ENCODE data around the gene NCOA6.

Gene NCOA6

DNA sequence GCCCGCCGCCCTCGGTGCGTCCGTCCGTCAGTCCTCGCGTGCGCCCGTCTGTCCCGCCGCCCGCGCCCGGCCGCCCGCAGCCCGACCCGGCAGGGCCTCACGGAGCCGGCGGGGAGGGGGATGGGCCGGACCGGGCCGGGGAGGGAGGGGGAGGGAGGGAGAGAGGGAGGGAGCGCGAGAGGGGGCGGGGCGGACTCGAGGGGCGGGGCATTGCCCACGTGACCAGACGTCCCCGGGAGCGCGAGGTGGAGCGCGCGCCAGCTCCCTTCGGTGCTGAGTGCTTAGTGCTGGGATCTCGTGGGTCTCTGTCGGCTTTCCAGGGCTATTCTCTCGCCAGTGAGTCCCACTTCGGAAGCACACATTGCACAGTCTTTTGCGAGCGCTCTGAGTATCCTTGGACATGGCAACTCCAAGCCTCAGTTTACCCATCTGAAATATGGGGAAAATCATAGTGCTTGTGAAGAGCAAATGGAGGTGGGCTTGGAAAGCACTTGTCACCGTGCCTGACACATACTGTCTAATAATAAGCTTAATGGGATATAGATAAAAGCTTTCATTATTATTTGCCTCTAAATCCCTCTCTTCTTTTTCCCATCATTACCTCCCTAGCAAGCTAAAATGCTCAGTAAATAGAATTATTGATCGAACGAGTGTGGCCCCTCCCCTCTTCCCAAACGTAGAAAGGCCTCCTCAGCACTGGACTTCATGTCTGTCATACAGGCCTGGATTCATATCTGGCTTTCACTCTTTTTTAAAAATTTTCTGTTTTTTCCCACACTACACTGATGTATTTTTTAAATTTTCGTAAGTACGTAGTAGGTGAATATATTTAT, at the start of gene NCOA6:
NCOA6 (minus strand) TSS at position 122 of the 833 bp plus-strand sequence. CDS start 43,296 bp downstream, outside the sequence.
- DNase-seq: peak; percentile 46 to 61

DNA sequence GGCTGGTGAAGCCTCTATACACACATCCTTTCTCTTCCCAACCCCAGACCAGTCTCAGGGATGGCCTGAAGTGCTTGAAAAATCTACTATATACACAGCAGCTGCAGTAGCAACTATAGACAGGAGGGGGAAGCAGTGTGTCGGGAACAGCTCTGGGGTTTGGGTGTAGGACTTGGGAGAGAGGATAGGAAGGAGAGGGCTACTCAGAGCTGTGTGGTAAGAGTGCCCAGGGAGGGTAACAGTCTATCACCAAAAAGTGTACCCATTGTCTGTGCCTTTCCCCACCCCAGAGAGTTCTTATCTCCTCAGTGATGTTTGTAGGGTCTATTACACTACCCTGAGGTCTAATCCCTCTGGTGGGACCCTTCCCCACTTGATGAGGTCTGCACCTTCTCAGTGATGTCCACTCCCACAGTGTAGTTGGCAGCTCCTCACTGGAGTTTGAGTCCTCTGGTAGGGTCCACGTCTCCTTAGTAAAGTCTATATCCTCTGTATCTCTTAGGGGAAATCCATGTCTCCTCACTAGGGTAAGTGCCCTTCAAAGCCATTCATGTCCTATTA, 48.7 kb upstream of the NCOA6 start:
- peak in 1 of 2 experiments; percentile 39 for DNase-seq

DNA sequence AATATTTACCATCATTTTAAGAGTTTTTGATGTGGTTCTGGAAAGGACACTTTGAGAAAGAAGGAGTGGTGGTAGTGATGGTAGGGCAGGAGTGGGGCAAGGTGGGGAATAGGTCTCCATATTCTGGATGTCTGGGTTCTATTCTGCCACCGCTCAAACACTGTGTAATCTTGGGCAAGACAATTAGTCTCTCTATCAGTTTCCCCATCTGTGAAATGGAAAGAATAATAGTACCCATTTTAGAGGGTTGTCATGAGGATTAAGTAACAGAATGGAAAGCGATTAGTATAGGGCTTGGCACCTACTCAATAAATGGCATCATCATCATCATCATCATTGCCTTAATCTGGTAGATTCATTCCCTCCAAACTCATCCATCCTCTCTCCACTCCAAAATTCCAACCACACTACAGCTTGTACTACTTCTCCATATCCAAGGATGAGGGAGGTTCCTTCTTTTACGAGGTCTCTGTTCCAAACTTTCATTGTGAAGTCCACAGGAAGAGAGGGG, 48.2 kb upstream of the NCOA6 start:
- DNase-seq: no peak

DNA sequence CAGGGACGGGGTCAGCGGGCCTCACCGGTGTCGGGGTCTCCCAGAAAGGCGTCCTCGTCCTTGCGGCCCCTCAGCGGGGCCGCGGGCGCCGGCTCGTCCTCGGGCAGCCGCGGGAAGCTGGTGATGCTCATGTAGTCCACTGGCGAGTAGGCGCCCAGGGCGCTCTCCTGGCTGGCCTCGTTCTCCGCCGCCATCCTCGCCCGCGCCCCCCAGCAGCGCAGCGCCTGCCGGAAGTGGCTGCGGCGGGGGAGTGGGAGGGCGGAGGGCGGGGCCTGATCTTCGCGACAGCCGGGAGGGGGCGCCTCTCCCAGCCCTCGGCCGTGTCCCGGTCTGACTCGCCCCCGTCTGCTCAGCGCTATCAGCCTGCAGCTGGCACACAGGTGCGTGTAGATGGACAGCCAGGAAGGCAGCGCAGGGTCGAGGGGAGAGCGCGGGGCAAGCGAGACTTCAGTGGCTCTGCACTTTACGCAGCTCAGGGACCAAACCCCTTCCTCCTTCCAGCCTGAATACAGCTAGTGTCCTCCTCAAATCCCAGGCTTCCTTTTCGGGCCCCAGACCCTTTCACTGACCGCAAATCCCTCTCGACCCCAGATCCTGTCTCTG, 47.3 kb upstream of the NCOA6 start, which contains the start of gene GGT7:
GGT7 (minus strand) TSS at position 235 of the 603 bp plus-strand sequence; CDS start at position 194, 41 bp downstream.
- peak in 1 of 2 experiments; percentile 45 for DNase-seq

DNA sequence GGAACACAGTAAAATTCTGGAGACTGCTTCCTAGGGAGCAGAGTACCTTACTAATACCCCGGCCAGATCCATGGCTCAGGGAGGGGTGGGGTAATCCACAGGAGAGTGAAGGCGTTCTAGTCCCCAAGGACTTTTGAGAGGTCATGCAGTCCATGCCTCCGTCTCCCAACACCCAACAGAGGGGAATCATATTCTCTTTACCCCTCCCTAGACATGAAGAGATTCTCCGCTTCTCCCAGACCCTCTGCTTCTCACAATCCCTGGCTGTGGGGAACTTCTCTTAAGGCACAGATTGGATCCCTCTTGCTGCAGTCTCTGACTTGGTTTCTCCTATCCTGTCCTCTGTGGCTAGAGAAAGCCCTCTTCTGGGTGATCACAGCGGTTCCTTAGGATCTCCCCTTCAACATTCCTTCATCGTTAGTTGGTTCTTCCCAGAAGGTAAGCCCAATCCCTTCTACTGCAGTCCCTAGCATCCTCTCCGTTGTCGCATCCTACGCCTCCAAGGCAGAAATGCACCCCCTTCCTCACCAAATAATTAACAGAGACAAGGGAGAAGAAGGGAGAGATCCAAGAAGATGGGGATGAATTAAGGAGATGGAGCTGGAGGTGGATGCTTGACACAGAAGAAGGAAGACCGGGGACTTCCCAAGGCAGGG, 46.6 kb upstream of the NCOA6 start:
- DNase-seq: no peak

DNA sequence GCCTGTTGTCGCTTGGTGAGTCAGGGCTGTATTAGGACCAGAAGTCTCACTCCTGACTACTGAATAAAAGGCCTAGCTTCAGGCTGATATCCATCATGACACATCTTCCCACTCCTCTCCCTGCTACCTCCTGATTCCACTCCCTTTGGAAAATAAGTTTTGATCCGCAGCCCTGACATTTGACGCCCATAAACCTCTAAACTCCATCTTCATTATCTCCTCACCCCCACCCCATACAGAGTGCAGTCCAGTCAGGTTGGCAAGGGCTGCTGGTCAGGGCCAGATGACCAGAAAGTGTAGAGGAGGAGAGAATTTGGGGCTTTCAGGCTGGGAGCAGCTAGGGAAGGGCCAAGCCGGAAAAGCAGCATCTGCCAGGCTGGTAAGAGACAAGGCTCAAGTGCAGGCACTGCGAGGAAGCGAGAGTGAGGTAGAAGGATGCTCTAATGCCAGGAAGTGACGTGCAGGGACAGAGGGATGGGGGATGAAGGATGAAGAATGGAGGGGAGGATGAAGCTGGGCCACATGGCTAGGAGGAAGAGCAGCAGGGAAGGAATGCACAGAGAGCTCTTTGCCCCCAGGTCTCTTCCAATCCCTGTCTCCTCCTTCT, 46.0 kb upstream of the NCOA6 start:
- peak in 1 of 2 experiments; percentile 33 for DNase-seq

DNA sequence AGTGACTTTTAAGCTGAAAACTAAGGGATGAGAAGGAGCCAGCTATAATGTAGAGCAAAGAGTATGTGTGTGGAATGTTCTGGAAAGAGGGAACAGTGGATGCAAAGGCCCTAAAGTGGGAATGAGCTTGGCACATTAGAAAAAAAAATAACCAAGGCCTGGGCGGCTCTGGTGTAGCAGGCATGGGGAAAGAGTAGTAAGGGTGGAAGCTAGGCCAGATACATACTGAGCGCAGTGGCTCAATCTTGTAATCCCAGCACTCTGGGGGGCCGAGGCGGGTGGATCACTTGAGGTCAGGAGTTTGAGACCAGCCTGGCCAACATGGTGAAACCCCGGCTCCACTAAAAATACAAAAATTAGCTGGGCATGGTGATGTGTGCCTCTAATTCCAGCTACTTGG, 38.8 kb upstream of the NCOA6 start:
- DNase-seq: no peak

DNA sequence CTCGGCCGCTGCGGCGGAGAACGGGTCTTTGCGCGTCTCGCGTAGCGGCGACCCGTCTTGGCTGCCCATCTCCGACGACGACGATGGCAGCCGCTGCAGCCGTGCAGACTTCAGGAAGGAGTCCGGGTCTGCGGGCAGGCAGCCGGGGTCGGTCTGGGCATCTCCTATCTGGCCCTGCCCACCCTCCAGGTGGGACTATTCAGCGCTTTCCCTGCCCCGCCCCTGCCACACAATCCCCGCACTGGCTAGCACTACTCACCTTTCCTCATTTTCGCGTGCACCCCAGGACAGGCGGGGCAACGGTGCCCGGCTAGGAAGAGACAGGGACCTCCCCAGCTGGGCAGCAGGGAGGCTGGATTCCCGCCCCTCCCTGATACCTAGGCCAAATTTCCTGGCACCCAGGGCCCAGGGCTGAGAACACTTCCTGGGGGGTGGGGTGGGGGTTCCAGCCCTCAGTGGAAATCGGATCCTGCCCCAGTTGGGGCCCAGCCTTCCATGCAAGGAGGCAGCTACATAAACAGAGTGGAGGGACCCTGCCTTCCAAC, 38.0 kb upstream of the NCOA6 start:
- no peak for DNase-seq

DNA sequence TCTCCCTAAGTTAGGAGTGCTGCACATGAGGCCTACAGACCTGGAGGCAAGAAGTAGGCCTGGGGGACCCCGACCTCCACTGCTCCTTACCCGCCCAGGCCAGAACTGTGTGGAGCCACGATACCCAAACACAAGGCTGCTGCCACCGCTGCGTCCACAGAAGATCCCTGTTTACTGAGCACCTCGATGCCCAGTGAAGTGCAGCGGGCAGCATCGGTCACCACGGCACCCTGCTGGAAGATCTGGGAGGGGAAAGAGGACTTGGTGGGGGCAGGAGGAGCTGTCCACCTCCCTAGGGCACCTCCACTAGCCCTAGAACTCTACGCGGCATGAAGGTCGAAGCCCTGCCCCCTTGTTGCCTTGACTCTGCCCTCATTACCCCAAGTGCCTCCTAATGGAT, 37.3 kb upstream of the NCOA6 start:
- DNase-seq: no peak

DNA sequence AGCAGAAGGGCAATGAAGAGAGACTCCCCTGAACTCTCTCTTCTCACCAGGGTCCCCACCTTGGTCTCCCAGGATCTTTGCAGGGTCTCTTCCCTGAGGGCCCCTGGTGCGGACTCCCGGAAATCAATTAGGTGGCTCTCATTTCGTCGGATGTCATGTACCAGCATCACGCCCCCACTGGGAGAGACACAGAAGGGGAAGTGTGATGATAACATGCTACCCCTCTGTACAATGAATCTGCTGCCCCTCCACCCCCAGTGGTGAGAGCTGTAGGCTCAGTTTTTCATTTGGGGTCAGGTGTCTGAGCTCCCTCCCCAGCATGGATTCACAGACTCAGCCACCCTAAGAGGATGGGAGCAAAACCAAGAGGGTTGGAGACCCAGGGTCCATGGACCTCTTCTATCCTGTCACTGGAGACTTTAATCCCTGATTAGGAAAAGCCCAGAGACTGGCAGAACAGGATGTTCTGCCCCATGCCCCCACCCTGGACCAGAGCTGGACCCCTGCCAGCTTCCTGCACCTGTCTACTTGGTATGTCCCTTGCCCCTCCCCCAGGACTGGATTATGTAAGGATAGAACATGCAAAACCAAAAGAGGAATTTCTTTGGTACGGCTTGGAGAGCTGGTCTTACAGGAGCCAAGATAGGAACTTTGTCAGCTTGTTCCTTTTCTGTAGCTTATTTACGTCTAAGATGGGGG, 36.1 kb upstream of the NCOA6 start:
- DNase-seq: peak in 1 of 2 experiments; percentile 33

DNA sequence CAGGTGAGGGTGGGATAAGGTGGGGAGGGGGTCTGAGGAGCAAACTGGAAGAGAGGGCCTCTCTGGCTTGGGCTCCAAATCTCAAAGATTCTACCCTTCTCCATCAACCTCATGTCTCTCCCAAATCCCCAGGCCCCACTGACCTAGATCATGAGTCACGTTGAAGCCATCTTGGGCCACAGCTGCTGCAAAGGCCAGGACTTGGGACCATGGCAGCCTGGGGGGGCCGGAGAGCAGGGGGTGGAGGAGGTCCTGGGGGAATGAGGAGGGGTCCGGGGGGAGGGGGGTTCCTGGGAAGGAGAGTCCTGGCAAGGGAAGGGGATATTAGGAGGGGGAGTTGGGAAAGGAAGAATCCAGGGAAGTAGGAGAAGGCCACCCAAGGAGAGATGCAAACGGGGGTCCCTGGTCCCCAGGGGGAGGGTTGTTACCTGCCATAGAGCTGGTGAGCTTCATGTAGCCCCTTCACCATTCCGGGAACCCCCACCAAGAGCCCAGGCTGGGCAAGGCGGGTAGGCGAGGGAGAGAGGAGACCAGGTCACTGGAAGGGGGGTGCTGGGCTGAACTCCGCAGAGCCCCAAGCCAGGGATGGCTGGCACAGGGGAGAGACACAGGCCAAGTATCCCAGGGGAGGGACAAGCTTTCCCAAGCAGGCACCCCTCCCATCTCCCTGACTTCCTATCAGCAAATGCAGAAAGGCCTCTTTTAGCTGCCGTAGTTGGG, 34.5 kb upstream of the NCOA6 start:
- no peak for DNase-seq

DNA sequence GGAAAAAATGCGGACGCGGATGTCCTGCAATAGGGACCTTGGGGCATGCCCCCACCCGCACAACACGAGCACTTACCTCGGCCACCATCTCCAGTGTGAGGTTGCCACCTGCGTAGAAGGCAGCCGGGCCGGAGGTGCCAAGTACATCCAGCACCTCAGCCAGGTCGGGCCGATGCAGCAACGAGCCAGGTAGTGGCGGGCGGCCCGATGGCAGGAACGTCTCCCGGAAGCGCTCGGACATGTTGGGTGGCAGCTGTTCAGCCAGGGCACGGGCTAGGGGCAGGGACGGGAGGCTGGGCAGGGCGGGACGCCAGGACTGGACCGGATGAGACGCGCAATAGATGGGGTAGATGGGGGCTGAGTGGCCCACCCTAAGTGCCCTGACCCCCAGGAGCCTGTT, 33.9 kb upstream of the NCOA6 start:
- DNase-seq: no peak

DNA sequence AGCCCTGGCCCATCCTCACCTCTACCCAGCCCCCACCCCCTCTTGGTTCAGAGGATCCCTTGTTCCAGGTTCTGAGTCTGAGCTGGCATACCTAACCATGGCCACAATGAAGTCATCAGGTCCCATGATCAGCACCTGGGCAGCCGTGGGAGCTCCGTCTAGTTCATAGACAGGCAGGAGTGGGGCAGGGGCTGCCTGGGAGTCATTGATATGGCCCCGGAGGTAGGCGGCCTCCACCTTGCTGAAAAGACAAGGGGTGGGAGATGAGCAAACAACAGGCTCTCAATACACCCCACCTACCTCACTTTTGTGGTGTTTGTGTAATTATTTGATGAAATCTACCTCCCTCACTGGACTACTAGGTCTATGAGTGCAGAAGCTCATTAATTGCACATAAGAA, 26.8 kb upstream of the NCOA6 start:
- no peak for DNase-seq

DNA sequence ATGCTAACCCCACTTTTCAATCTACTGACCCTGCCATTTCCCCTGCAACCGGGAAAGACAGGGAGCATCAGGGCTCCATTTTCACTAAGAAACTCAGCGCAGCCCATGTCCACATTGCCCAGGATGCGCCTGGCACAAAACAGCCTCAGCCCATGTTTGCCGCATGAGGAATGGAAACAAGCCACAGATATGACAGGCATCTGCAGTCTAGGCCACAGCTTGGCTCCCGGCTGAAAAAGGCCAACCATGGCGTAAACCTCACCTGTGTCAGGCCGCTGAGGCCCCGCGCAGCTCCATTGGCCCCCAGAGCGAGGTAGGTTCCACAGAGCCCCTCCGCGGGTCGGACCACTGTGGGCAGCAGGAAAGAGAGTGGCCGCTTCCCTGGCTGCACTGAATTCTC, 25.5 kb upstream of the NCOA6 start:
- no peak for DNase-seq

DNA sequence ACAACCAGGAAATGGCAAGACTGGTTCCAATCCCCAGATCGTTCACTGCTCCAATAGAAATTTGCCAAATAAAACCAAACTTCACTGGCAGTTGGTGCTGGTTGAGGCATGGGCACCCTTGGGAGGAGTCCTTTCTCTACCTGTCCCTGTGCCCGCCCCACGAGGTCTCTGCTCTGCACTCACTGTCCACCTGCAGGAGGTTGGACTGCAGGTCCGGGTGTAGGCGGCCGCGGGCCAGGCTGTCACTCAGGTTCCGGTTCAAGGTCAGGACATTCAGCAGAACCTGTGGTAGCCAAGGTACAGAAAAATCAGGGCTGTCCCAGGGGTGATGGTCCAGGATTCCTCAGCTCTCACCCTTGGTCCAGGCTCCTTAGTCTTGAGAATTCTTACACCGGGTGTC, 24.3 kb upstream of the NCOA6 start:
- DNase-seq: no peak

DNA sequence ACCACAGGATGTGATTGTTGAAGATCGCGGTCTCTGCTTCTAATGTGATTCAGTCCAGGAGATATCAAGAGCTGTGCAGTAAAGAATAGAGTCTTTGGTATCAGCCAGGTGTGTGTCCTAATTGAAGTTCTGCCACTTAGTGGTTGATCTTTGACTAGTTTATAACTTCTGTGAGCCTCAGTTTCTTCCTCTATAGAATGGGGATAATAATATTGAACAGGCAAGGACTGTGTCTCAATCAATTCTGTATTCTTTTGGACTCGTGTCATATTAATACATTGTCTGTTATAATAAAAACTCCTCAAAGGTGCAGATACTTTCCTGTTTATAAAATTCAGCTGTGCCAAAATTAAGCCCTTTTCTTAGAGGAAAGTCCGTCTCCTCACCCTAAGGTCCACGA, 23.1 kb upstream of the NCOA6 start:
- DNase-seq: no peak

DNA sequence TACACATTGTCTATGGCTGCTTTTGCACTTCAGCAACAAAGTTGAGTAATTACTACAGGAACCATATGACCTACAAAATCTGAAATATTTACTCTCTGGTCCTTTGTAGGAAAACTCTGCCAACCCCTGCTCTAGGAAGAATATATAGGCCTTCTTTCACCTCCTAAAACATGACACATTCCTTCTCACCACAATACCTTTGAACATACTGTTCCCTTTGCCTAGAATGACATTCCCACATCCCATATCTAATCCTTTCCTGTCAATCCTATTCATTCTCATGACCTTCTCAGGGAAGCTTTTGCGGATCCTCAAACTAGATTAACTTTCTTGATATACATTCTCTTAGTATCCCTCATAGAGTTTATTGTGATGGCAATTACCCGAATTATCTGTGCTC, 18.0 kb upstream of the NCOA6 start:
- DNase-seq: no peak

DNA sequence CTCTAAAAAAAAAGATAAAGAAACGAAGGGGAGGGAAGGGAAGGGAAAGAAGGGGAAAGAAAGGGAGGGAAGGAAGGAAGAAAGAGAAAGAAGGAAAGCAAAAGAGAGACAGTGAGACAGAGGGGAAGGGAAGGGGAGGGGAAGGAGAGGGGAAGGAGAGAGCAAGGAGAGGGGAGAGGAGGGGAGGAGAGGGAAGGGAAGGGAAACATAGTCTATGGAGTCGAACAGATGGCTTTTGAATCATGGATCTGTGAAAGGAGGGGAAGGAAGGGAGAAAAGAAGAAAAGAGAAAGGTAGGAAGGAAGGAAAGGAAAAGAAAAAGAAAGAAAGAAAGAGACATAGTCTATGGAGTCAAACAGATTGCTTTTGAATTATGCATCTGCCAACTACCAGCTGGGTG, 16.7 kb upstream of the NCOA6 start:
- DNase-seq: no peak

DNA sequence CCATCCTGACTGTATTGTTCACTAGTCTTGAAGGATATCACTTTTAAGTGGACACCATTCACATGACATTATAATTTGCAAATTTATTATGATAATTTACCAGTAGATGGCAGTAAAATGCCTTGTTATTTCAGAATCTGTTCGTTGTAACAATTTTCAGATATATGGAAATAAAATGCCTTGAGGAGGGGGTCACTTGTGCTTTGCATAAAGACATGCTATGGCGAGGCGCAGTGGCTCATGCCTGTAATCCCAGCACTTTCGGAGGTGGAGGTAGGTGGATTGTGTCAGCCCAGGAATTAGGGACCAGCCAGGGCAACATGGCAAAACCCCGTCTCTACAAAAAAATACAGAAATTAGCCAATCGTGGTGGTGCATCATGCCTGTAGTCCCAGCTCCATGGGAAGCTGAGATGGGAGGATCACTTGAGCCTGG, 9.0 kb upstream of the NCOA6 start:
- DNase-seq: peak in 1 of 2 experiments; percentile 5

DNA sequence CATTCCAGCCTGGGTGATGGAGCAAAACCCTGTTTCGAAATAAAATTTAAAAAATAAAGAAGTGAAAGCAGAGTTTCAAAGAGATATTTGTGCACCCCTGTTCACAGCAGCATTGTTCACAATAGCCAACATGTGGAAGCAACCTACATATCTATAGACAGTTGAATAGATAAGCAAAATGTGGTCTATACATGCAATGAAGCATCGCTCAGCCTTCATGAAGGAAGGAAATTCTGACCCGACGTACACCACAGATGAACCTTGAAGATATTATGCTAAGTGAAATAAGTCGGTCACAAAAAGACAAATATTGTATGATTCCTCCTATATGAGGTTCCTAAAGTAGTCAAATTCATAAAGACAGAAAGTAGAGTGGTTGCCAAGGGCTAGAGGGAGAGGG, 6.5 kb upstream of the NCOA6 start:
- no peak for DNase-seq

DNA sequence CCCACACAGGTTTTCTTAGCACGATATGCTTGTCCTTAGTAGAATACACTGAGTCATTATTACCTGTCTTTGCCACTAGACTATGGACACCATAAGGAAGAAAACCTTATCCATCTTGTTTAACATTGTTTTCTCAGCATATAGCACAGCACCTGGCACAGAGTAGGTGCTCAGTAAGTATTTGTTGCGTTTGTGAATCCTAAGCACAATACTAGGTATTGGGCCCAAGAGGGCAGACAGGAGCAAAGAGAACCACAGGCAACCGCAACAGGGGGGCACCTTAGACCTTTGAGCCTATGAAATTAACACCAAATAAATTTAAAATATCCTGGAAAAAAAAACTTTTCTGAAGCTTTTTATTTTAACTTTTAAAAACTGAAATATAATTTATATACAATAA, 3.7 kb upstream of the NCOA6 start:
- no peak for DNase-seq
